Measurements from ENCODE around the gene SEL1L3. TPM values are rescaled to one million over a fixed set of nuclear protein-coding genes. Genes with fewer than 3 reads are reported as not detected.

Gene SEL1L3
- total RNA-seq, 6 experiments from 2014 or later, result 5.0 to 33.6 (median 13.3) TPM

DNA sequence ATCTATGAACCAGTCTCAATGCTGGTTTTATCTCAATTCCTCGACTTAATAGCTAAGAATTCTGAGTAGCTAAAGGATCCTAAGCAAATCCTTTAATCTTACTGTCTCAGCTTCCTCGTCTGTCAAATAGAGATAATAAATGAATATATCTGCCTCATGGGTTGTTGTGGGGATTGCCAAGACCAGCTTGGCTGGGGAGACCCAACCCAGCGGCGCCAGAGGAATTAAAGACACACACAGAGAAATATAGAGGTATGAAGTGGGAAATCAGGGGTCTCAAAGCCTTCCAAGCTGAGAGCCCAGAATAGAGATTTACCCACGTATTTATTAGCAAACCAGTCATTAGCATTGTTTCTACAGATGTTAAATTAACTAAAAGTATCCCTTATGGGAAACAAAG, 165.3 kb downstream of the SEL1L3 start:
- TF ChIP-seq, protein P1, sequence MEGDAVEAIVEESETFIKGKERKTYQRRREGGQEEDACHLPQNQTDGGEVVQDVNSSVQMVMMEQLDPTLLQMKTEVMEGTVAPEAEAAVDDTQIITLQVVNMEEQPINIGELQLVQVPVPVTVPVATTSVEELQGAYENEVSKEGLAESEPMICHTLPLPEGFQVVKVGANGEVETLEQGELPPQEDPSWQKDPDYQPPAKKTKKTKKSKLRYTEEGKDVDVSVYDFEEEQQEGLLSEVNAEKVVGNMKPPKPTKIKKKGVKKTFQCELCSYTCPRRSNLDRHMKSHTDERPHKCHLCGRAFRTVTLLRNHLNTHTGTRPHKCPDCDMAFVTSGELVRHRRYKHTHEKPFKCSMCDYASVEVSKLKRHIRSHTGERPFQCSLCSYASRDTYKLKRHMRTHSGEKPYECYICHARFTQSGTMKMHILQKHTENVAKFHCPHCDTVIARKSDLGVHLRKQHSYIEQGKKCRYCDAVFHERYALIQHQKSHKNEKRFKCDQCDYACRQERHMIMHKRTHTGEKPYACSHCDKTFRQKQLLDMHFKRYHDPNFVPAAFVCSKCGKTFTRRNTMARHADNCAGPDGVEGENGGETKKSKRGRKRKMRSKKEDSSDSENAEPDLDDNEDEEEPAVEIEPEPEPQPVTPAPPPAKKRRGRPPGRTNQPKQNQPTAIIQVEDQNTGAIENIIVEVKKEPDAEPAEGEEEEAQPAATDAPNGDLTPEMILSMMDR (IDR thresholded peaks at IDR 0.05), result no peak
- TF ChIP-seq POLR2A (IDR thresholded peaks at IDR 0.05), result no peak
- Histone ChIP-seq H3K27ac (no peak overlapping the region), H3K36me3 (no peaks in the 10 kb centered on the region), H3K4me3 (no peak overlapping the region), H3K4me1 (no peaks in the 10 kb centered on the region), H3K9me3 (no peaks in the 10 kb centered on the region), H3K27me3 (no peaks in the 10 kb centered on the region)
- intact Hi-C loops (cut with DNase I), result no loop called here
- WGBS (ENCODE audit: insufficient coverage, low coverage, low lambda C conversion rate, missing lambda C conversion rate), result 64% methylated on average over 5 of the region's 5 CpGs
- ATAC-seq (no peak), DNase-seq (no peak)

Small RNAs within 50 kb of the gene (small RNA-seq; reads per million reads assigned to genes)
- 0 reads per million in 2 experiments for gene MTND4LP22

Other genes starting within 250 kb of the SEL1L3 start
- under 1 TPM; 0.39 to 0.98 (median 0.79) TPM for gene SLC34A2, start 207.1 kb downstream of the SEL1L3 start, total RNA-seq
- gene SMIM20, start 51.2 kb upstream of the SEL1L3 start, total RNA-seq, result 10 to 100 TPM; 16.0 to 32.5 (median 21.9) TPM